ENCODE measurements around the gene LRP2.

Gene LRP2

GRCh38 chr2:169093535-169093934 lies 268.8 kb downstream of the LRP2 start:
- TF ChIP-seq, protein P1, sequence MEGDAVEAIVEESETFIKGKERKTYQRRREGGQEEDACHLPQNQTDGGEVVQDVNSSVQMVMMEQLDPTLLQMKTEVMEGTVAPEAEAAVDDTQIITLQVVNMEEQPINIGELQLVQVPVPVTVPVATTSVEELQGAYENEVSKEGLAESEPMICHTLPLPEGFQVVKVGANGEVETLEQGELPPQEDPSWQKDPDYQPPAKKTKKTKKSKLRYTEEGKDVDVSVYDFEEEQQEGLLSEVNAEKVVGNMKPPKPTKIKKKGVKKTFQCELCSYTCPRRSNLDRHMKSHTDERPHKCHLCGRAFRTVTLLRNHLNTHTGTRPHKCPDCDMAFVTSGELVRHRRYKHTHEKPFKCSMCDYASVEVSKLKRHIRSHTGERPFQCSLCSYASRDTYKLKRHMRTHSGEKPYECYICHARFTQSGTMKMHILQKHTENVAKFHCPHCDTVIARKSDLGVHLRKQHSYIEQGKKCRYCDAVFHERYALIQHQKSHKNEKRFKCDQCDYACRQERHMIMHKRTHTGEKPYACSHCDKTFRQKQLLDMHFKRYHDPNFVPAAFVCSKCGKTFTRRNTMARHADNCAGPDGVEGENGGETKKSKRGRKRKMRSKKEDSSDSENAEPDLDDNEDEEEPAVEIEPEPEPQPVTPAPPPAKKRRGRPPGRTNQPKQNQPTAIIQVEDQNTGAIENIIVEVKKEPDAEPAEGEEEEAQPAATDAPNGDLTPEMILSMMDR (IDR thresholded peaks at IDR 0.05): no peak
- Histone ChIP-seq H3K4me3 (no peak overlapping the region), H3K27ac (no peak overlapping the region)
- DNase-seq (ENCODE audit: low spot score): no peak

DNA sequence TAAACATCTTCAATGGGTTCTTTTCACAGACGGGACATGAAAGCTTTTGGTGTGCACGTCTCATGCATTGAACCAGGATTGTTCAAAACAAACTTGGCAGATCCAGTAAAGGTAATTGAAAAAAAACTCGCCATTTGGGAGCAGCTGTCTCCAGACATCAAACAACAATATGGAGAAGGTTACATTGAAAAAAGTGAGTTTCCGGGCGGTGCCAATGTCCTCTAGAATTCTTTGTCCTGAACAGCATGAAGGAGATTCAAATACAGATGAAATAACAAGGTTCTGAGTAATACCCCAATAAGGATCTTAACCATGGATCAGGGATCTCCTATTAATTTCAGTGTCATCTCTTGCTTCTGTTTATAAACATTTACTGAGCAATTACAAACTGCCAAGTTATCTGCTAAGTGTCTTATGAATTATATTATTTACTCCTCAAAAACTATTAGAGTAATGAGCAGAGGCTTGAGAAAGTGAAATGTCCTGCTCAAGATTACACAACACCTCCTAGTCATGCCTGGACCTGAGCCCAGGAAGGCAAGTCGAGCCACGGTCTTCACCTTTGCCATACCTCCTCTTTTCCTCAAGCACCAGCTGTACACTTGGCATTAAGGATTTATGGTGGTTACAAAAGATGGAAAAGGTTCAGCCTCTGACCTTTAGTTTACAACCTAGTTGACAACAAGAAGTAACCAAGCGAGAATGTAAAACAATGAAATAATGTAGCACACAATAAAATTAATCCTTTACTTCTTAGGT lies 270.4 kb downstream of the LRP2 start:
- H3K27ac ChIP-seq: no peak overlapping the region

DNA sequence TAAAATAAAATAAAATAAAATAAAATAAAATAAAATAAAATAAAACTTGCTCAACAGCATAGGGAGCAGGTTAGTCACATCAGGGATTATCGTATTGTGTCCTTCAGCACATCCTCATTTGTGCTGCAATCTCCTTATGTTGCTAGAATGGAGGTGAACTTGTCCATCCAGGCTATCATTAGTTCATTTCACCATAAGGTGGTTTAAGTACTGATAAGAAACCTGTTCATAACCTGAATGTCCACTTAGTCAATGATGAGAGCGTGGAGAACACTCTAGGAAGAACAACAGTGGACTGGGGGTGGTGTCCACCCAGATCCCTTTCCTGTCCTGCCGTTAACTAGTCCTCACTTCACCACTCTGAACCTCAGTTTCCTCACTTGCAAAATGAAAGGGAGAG lies 271.1 kb downstream of the LRP2 start:
- Histone ChIP-seq H3K4me3 (no peak overlapping the region), H3K27ac (no peak overlapping the region)
- TF ChIP-seq, protein P1 (IDR thresholded peaks at IDR 0.05): no peak
- no peak for DNase-seq (ENCODE audit: low spot score)

More for the DNA sequence above, 270.4 kb downstream of the LRP2 start:
- DNase-seq (ENCODE audit: low spot score): no peak
- TF ChIP-seq, protein P1 (IDR thresholded peaks at IDR 0.05): no peak
- H3K4me3 ChIP-seq: no peak overlapping the region

DNA sequence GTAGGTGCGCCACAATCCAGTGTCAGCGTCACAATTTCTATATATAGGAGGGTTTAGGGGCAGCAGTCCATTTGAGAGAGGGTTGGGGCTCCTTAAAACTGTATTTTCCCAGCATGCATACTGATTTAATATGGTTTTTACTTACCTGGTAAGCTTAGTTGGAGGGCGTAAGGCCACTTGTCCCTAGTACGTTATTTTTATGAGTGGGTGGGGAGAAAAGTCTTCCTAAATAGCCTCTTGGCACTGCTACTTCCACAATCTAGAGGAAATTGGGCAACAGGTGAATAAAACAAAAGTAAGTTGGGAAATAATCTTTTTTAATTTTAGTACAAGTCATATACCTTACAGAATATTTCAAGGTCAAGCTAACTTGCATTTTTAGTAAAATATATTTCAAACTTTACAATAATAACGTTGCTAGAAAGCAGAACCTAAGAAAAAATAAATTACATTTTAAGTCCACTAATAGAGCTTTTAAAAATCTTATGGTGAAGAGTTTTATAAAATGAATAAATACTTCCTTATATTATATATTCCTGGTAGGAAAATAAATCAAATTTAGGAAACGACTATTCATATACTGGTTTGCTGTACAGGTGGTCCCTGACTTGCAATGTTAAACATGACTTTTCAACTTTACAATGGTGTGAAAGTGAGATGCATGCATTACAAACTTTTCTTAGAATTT lies 272.1 kb downstream of the LRP2 start:
- Histone ChIP-seq H3K27ac (no peak overlapping the region), H3K4me3 (no peak overlapping the region)
- TF ChIP-seq, protein P1 (IDR thresholded peaks at IDR 0.05): no peak
- no peak for DNase-seq (ENCODE audit: low spot score)

DNA sequence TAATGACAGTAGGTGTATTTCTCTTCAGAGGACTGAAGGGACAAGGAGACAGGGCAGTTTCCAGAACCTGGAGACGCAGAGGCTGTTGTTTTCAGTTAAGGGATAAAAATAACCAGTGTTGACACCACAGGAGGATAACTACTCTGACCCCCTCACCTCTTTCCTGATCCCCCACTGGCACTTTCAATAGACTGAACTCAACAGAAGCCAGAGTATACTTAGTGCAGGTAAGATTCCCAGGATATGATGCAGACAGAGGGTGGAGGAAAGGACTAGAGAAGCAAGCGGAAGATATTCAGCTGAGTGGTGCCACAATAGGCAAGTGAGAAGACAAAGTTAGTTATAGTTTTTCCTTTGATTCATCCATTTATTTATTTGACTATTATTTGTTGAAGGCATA lies 273.2 kb downstream of the LRP2 start:
- H3K27ac ChIP-seq: no peak overlapping the region
- DNase-seq (ENCODE audit: low spot score): no peak
- TF ChIP-seq, protein P1 (IDR thresholded peaks at IDR 0.05): no peak
- H3K4me3 ChIP-seq: no peak overlapping the region

DNA sequence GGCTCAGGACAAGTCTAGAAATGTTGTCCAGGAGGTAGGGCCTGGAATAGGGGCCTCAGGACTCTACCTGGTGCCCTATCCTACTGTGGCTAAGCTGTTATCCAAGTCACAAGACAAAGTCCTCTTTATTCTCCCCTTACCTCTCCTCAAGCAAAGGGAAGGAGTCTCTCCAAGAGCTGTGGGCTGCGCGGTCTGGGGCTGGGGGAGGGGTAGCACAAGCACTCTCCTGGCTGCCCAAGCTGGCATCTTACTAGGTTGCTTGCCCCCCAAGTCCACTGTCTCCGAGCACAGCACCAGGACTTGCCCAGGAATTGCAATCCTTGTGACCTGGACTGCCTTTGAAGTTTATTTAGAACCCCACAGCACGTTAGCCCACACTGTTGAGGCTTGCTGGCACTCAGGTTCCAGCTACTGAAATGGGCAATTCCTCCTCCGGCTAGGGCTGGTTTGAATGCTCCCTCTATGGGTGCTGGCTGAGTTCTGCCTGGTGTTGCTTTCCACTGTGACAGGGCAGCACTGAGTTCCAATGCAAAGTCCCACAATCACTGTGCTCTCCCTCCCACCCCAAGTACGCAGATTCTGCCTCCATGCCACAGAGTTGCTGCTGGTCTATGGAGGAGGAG lies 274.5 kb downstream of the LRP2 start:
- TF ChIP-seq, protein P1 (IDR thresholded peaks at IDR 0.05): no peak
- DNase-seq (ENCODE audit: low spot score): no peak
- Histone ChIP-seq H3K4me3 (no peak overlapping the region), H3K27ac (no peak overlapping the region)

All from coronary artery (tissue), 2 donors.